Activated CD4-positive, CD25-positive, alpha-beta regulatory T cell treated with anti-CD3 and anti-CD28 coated beads, Interleukin-2, amount 50 U/mL, for 24 hours (primary cell): ENCODE results near the gene MBNL3.
A peak's percentile ranks its signal among the peaks of the same experiment; 100 is the strongest.

Experiments used
- ATAC-seq, 2 donors: fragments of 150-1000 bp; cut with Tn5 transposase; one replicate each; pipeline ENCODE4 v1.10.0; 2021; ENCODE audit warnings: mild to moderate bottlenecking in 1 of 2, moderate library complexity in 1 of 2

MBNL3 gene

DNA sequence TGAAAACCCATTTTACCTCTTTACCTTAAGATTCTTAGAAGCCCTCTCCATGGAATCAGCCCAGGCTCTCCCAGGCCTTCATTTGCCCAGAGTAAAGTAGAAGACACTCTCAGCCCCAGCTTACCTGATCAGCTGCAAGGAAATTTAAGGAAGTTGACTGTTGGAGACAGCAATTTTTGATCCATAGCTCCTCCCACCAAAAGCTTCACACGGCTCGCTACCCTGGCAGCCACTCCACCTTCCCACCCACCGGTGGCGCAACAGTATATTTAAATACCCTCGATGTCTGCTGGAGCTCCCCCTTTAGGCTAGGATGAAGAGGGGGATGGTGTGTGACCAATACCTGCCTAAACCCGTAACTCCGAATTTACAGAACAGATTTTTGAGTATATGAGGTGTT lies 75.4 kb downstream of the MBNL3 start:
- no peak for ATAC-seq

DNA sequence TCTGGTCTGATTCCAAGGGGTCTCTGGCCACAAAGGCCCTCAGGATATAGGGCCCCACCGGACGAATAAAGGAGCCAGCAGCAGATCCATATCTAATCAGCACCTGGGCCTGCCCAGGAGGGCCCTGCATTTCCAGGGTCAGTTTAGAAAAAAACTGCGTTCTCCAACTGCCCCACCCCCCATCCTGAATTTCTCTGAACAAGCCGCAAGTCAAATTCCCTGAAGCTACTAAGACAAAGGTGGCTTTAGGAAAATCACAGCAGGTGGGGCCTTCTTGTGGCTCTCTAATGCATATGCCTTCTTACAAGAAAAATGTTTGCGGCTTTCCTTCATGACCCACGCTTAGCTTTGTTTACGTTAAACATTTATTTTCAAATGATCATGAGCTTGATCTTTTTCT lies 76.6 kb downstream of the MBNL3 start:
- ATAC-seq = no peak

DNA sequence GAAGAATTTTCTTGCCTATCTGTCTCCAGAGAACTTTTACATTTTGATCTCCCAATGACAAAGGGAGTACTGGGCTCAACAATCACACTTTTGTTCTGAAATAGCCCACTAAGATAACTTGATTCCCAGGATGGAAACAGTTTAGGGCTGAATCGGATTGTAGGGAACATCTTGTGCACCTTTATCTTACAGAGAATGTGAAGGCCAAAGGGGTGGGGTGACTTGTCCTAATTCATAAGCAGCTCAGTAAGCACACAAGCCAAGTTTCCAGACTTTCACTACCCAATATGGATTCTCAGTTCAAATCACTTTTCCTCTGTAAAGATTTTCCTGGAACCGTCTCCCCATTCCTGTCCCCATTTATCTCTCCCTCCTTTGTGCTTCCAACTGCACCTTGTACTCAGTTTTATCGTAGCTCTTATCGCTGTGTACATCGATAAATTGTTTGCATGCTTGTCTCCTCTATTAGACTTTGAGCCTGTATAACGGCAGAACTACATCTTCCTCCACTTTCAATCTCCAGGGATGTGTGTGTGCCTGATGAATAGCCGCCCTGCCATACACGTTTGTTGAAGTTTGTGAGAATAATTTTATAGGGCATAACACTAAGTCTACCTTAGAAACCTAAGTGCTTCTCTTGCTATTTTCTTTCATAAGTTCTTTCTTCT lies 77.4 kb downstream of the MBNL3 start:
- ATAC-seq = no peak

DNA sequence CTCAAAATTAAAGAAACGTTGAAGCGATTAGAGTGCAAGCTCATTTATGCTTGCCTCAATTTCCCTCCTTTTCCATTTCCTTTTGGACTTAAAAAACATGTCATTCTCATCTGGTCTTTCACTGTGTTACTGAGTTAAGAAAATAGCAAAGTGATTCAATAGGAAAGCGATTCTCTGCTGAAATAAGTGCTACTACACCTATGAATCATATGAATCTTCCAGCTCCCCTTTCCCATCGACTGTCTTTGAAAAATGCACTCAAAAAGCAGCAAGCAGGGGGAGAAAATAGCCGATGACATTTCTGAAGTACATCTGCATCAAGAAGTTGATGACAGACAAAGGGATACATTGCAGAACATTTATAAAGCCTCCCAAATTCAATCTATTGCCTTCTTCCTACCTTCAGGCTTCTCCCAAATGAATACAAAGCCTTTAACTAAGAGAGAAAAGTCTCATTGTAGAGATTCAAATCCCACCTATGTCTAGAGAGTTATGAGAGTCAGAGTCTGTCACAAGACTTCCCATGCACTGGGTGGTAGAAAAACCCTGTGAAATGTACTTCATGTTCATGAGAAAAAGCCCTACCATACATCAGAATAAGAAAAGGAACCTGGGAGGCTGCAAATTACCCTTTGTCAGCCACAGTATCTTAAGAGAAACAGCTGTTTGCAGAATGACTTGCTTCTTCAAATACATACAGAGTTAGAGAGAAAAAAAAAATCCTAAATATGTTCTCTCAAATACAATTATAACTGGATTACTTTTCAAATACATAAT lies 78.9 kb downstream of the MBNL3 start:
- ATAC-seq = no peak

DNA sequence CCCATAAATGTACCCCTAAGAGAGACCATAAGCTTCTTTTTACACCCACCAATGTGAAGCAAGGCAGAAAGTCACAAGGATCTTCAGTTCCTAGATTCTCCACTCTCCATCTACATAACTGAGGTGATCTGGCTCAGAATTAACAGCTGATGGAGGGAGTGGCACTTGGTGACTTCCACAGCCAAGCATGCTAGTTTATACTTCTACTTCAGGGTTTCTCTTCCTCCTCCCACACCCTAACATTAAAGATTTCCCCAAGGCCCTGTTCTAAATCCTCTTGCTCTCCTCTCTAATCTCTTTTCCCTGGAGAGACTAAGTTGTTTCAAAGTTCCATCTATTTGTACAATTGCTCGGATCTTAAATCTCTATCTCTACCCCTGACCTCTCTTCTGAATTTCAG lies 81.1 kb downstream of the MBNL3 start:
- ATAC-seq = no peak

DNA sequence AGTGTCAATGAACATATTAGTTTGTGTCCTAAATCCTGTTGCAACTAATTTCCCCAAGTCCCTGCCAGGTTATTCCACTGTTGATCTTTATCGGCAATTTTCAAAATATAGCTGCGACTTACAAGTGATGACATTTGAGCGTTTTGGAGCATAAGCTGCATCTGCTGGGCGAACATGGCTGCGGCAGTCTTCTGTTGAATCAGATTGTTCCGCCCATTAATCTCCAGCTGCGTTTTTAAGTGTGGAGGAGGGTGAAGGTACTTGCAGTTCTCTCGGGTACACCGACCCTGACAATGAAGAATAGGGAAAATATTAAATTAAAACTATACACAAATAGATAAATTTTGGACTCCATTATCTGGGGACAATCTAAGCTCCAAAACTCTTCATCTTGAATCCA lies 82.7 kb downstream of the MBNL3 start:
- ATAC-seq = no peak

DNA sequence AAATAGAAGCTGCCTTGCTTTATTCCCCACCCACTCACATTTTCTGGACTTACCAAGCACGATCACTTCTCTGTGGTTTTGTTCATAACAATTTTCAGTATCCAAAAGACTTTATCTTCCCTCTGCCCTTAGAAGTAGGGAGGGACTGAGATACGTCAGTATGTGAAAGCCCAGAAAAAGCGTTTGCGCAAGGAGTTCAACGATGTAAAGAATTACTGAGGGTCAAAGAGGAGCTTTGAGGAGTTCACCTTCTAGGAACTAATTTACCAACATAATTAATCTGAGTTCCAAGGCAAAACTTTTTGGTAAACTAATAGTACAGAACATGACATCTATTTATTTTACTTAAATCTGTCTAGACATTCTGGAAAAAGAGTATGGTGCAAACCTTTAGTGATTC lies 84.6 kb downstream of the MBNL3 start:
- no peak for ATAC-seq

DNA sequence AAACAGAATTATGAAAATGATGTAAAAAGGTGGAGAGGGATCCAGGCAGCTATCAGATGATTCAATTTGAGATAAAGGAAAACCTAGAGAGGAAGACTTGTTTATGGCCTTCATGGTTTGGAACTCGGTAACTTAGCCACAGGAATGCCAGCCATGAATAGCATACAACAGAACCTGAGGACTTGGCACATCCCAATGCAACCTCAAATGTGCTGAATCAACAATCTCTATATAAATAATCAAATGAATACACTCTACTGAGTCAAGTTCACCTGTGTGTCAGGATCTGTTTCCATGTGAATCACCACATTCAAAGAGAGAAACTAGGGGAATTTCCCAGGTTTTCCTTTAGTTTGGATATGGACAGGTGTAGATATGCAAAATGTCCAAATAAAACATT lies 86.9 kb downstream of the MBNL3 start:
- no peak for ATAC-seq

DNA sequence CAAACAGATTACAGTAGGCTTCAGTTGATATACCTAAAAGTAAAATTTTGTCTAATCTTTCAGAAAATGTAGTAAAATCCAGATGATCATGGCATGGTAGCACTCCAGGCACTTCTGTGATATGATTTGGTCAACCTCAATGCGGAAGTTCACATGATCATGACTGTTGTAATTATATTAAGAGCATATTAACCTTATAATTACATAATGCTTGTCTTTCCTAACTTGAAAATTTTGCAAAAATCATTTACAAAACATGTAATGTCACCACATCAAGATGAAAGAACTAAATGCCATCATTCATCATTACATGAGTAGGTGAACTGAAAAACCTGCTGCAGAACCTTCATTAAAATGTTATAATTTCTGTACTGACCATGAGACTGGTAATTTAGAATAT lies 88.1 kb downstream of the MBNL3 start:
- no peak for ATAC-seq

DNA sequence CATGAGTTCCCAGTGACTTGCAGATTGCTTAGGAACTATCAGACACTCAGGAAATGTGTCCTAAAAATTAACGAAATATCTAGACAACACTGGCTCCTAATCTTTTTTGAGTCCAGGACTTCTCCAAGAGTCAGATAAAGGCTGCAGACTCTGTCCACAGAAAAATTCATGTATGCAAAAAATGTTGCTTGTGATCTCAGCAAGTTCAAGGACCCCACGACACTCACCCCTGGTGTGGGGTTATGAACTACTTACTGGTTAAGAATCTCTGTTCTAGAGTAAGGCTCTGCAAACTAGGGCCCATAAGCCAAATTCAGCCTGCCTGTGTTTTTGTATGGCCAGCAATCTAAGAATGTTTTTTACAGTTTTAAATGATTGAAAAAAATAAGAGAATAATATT lies 93.2 kb downstream of the MBNL3 start:
- ATAC-seq = no peak

DNA sequence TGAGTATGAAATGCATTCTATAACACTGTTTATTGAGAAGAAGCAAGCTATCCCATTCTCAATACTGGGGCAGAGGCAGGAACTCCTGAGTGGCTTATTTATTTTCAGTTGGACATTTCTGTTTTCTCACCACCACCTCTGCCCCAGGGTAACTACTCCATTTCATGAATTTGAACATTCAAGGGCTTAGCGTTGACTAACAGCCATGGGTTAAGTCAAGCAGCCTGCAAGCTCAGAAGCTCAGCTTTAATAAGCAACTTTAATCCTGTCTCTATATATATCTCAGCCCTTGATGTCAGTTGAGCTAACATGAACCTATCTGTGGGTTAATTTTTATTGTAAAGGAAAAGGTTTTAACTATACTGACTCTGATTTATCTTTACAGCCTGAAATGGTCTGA lies 93.8 kb downstream of the MBNL3 start:
- no peak for ATAC-seq

DNA sequence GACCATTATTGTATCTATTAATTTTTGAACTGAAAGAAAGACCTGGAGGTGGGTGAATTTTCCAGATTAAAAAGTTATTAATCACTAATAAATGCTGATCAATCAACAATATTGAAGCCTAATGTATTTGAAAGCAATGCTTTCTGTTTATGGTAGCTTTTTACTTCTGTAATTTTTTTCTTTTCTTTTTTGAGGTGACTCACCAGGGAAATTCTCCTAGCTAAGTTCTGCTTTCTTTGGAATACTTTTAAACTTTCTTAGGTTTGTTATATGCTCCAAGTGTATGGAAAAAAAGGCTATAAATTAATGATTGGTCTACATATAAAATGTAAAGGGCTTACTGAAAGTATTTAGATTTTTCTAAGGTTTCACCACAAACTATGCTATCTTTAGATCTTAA lies 94.2 kb downstream of the MBNL3 start:
- ATAC-seq = no peak

DNA sequence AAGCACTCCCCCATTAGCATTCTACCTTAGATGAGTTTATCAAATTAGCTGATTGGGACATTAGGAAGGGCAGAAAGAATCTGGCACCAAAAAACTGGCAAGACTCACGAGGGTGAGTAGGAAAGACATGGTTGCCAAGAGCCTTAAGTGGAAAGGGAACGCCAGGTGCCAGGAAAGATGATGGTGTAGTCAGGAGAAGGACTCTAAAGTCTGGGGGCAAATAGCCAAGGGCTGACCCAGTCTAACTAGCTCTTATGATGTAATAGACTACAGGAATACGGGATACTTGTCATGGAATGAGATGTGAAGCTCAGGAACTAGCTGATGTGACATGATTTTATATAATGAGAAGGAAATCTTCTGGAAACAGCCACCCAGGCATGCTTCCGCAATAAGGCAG lies 94.8 kb downstream of the MBNL3 start:
- ATAC-seq = no peak

DNA sequence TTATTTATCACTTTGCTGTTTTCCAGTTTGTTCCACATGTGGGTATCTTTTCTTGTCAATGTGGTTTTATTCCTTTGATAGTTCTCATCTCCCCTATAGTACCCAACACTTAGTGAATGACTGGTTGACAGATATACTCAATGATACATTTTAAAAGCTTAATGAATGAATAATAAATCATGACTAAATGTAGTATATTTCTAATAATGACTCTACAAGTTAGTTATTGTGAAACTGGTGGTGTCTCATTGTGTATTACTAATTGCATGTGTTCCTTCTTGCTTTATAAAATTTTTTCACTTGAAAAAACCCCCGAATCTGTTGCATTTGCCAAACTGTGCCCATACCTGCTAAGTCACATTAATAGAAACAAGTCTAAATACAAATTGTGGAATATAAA lies 95.4 kb downstream of the MBNL3 start:
- ATAC-seq = peak; percentile 46 to 82

DNA sequence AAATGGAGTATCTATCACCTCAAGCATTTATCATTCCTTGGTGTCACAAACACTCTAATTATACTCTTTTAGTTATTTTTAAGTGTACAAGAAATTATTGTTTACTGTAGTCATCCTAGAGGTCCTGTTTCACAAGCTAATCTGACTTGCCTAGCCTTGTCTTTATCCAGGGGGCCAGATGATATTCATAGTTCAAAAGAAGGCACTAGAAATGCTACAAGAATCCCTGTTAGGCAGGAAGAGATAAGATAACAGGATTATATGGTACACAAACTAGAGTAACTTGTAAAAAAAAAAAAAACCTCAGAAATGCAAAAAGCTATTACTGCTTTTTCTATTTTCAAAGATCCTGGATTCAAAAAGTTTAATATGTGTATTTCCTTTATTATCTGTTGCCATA lies 95.8 kb downstream of the MBNL3 start:
- no peak for ATAC-seq

DNA sequence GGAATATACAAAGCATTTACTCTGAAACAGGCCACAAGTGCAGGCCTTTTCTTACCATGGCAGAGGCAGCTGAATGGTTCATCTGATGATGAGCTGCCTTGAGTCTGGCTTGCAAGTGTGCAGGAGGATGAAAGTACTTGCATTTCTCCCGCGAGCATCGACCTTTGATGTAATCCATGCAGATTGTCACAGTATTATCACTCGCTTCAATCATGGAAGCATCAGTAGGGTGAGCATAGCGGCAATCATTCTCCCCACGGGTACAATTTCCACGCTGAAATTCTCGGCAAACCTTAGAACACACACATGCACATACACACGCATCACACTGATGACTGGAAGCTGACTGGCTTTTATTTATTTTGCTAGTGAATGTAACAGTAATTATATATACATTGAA lies 98.0 kb downstream of the MBNL3 start:
- ATAC-seq = no peak

DNA sequence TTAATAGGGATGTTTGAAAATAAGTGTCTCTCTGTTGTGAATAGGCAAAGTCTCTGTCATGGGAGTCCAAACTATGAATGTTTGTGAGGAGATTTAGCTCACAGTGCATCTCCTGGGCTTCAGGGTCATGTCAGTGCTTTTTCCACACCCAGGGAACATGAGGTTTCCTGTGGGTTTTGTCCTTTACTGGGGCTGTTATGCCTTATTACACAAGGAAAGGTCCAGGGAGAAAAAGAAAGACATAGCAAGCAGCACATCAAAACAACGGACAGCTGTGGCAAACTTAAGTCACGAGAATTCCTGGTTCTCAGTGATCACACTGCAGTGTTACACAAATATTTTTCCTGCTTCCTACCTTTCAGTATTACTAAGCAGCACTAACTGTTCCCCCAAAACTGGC lies 99.4 kb downstream of the MBNL3 start:
- no peak for ATAC-seq

DNA sequence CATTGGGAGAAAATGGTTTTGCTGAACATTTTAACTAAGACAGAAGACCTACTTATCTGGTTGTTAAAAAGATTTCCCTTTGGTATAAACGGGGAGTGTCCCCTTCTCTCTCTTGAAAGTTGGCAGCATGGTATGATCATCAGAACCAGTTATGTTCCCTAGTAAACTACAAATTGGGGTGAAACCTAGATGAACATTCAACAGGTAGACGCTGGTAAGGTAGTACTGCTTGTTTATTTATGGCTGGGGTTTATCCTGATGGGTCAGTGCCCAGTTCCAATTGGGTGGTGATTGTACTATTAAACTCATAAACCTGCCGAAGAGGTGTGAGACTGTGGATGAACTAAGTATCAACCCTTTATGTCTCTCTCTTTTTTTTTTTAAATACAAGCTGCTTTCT lies 100.5 kb downstream of the MBNL3 start:
- ATAC-seq = no peak

DNA sequence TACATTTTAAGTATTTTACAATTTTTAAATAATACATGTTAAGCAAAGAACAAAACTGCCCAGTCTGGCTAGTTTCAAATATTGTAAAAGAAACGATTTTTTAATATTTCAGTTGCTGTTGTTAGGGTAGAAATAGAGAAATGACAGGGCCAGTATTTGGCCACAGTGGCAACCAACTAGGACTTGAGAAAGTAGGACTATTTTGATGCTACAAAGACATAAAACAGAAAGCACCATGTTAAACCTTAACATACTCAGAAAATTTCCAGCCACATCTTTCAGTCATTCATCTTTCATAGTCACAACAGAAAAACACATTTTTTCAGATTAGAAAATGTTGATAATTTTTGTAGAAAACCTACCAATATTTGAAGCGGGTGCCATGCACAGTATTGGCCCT lies 104.5 kb downstream of the MBNL3 start:
- no peak for ATAC-seq

DNA sequence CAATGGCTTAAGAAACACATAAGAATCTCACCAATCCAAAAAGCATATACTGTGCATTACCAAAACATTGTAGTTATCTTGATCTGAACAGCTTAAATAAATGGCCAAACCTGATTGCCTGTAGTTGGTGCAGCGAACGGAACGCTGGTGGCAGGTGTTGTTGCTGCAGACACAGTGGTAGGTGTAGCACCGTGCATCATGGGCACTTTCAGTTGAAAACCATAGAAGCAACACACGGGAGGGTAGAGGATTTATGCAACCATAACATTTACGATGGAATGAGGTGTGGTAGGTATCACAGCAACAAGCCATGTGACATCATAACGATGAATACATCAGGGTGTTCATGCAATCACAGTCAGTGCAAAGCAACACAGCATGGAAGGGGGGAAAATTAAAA lies 106.8 kb downstream of the MBNL3 start:
- no peak for ATAC-seq

DNA sequence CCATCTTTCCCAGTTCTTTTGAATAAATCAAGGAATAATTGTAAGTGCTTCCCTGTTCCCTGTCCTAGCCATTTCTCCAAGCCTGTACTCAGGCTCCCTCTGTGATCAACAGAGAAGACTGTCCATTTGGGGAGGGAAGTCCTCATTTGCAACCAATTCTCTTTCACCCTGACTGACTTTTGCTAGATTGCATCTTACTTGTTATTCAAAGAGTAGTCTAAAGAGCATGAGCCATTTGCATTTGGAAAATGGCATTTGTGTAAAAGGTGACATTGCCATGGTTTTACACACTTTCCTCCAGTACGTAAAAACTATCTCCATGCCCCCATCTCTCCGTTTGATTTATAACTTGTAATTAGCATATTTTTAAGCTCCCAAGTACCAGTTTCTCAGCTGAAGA lies 110.6 kb downstream of the MBNL3 start:
- no peak for ATAC-seq

DNA sequence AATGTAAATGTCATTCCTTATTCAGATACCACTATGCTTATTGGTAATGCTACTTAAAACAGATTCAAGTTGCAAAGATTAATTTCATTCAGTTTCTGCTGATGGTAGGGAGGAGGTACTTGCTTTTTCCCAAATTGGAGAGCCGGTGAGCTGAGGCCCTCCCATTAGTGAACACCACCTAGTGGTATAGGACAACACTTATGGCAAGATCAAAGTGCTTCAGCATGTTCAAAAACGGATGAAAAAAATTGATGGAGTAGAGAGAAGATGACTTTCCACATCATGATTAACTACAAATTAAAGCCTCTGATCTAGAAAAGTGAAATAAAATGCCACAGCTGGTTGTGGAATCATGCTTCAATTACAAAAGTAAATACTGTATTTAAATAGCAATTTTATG lies 112.9 kb downstream of the MBNL3 start:
- ATAC-seq = no peak

DNA sequence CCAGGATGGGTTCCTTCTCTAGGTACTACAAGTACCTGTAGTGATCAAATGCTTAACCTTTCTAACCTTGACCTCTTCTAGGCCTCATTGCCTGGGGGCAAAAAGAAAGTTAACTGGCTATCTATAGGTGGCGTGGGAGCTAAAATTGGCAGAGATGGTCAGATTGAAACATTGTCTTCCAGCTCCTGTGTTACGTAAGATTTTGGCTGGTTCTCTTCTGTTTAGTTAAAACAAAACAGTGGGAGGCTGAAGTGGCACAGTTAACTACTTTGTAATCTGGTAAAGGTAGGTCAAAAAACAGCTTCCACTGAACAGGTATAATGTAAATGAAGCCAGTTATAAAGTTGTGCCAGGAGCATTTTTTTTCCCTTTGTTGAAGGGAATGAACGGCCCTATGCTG lies 115.2 kb downstream of the MBNL3 start:
- ATAC-seq = no peak

DNA sequence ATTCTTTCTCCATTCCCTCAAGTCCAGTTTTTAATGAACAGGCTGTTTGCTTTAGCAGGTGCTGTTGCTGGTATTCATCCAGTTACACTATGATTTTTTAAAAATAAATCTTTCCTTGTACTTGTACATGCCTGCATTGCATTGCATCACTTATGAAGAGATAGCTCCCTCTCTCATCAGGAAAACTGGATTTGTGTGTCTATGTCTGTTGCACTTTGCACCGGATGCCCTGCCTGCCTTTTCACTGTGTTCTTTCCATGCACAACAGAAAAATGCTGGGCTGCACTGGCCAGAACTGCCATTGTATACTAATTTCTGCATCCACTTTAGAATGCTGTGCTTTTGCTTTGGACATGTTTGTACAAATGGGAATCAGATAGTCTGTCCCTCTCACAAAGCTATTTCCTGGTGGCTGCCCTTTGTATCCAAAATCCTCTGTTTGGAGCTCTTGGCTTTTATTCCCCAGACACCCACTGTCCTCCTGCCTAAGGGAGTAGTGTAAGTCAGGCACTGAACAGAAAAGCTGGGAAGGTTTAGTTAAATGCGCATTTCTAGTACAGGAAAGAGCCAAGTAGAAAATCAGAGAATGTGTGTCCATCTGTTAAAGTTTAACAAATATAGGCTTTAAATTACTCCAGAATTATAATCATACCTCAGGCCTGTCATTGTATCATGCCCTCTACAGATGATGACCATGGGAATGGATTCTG lies 119.1 kb downstream of the MBNL3 start:
- no peak for ATAC-seq
